GOT3 (cell line): Measurements from ENCODE around the gene UBC.

Experiments
- DNase-seq: peaks from one replicate; lab custom pipeline; 2025; ENCODE audit warnings: mixed read lengths; lab: John Stamatoyannopoulos, UW

The UBC gene

DNA sequence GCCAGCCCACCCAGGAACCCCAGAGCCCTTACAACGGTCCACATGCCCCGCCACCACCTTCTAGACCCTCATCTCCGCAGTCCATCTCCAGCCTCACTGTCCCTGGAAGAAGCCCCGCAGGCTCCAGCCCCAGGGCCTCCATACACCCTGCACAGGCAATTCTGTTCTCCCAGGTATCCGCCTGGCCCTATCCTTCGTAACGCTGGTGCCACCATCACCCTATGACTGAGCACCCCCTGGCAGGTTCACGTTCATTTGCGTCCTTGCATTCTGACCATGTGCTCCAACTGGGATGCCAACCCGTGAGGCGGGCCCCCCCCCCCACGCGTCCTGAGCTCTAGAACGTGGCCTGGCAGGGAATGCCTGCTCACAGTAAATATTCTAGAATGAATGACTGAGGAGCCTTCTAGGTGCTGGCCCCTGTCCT is 50.1 kb downstream of the UBC start:
- no peak for DNase-seq

DNA sequence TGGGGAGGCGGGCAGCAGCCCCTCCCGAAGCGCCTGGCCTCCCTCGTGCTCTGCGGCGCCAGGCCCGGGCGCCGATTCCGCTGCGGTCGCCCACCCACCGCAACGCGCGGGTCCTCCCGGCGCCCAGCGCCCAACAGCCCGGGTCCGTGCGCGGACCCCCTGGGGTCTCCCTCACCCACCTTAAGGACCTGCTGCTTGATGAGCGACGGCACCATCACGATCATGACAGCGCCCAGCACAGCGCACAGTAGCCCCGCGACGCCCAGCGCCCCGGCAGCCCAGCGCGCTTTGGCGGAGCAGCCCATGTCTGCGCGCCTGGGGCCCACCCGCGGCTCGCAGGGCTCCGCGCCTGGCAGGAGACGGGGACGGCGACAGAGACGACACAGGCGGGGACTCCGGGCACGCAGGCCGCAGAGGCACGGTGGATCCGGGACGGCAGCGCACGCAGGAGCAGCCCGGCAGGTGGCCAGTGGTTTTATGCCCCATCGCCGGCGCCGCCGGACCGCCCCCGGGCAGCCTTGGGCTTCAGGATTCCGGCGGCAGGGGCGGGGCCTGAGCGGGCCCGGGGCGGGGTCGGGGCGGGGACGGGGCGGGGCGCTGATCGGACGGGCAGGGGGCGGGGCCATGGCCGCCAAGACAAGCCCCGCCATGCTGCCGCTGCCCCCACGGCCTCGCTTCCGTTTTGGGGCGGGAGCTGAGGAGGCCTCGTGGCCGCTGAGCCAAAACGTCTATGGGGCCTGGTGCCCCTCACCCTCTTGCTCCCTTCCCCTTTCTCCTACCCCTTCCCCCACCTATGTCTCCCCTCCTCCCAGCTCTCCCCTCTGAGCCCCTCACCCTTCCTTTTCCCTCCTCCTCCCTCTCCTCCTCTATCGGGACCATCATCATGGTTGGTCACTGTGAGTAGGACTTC is 50.8 kb downstream of the UBC start, which contains the start of gene SCARB1:
Gene SCARB1 (minus strand): TSS at position 449 of the 910 bp plus-strand sequence. CDS start 144 bp downstream, at position 305.
- peak; percentile 52 for DNase-seq

DNA sequence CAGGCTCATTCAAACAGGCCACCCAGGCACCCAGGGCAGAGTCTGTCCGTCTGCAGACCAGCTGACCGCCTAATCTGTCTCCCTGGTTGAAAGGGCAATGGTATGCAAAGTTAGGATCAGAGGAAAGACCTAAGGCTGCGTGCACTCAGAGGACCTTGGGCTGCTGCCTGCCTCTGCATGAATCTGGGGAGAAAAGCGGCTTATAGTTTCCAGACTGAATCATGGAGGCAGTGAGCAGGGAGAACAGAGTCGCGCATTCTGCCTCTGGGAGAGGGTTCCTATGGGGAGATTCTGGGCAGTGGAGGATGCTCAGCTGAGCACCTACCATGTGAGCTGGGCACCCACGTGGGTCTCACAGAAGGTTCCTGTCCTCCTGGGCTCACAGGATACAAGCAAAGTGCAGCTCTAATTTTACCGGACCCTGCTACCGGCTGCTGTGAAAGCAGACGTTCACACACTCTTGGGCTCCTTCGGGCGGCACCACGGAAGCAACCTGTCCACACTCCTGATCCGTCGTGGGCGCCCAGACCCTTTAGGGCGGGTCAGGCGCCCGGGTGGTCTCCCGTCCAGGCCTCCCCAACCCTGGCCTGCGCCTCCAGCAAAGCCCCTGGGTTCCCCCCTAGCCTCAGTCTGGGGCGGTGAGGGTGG is 51.6 kb downstream of the UBC start:
- no peak for DNase-seq

DNA sequence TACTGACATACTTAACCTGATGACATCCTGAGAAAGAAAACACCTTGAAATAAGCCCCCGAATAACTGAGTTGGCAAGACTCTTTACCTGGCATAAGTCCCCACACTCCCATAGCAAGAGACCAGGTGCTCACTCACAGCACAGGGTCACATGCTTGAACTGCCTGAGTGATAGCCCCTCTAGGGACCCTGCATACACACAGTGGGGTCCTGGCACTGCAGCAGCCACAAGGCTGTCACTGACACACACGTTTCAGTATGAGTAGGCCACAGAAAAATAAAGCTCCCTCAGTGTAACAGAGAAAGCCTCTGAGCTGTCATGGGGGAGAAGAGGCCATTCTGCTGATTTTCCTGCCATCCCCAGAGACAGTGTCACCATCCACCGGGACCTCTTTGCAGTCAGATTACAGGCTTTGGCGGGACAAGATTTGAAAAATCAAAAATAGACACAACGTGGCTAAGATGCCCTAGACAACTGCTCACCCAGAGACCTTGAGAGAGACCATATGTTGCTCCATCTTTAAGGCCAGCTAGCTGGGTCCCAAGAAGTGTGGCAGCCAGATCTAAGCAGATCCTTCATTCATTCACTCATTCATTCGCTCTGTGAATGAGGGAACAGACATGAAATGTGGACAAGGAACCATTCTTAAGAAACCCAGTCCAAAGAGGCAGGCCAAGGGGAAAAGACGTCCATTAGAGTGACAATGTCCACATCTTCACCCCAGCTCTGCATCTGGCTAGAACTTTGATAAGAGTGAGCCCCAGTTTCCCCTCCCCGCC is 52.4 kb downstream of the UBC start:
- DNase-seq: no peak
